Fibroblast of lung (primary cell): ENCODE data around the gene PITX2.

Source experiments
- CTCF ChIP-seq, 2 donors: IDR thresholded peaks in 1 of 2; conservative IDR thresholded peaks in 1 of 2; 1 replicate in 1 of 2; 2 replicates in 1 of 2; pipeline ENCODE4 v1.5.1; 2011 to 2012; ENCODE audit warnings: low read length in 2 of 2, control low read depth in 1 of 2, inconsistent platforms in 1 of 2, low read depth in 1 of 2, mild to moderate bottlenecking in 1 of 2
- EZH2 ChIP-seq: IDR thresholded peaks from 2 replicates; pipeline ENCODE4 v1.5.1; 2012; ENCODE audit warnings: low read length, control low read depth, mild to moderate bottlenecking; ENCODE audit errors: missing control alignments

GRCh38 chr4:110635163-110635865, 12.4 kb upstream of the PITX2 start:
- TF ChIP-seq EZH2 (no peak), CTCF (conservative IDR thresholded peaks at IDR 0.05 in 1 of 2, IDR thresholded peaks at IDR 0.05 in 1 of 2; ENCODE audit: low read depth in 1 of 2, low read length in 2 of 2) (no peak)
